Measurements from ENCODE around the gene TMC7.

TMC7 gene

DNA sequence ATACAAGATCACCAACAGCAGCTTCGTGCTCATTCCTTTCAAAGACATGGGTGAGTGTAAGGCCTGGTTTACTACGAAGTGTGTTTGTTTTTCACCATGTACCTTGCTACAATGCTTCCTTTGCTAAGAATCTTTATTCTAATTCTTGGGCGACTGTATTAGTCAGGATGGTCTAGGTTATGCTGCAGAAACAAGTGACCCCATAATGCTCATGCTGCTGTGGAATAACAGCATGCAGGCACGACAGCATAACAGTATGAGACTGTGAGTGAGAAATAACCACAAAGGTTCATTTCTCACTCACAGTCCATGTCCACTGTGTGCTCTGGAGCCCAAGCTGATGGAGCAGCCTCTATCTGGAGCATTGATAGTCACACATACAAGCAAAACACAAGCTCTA, 38.0 kb downstream of the TMC7 start:
- peaks cover 17% of the 10 kb centered on the region for H3K36me3 Mint-ChIP-seq (ENCODE audit: low read depth)
- H3K27ac Mint-ChIP-seq = no peak overlapping the region
- H3K4me1 Mint-ChIP-seq = no peaks in the 10 kb centered on the region
- no peak for DNase-seq
- TF ChIP-seq, protein P1, sequence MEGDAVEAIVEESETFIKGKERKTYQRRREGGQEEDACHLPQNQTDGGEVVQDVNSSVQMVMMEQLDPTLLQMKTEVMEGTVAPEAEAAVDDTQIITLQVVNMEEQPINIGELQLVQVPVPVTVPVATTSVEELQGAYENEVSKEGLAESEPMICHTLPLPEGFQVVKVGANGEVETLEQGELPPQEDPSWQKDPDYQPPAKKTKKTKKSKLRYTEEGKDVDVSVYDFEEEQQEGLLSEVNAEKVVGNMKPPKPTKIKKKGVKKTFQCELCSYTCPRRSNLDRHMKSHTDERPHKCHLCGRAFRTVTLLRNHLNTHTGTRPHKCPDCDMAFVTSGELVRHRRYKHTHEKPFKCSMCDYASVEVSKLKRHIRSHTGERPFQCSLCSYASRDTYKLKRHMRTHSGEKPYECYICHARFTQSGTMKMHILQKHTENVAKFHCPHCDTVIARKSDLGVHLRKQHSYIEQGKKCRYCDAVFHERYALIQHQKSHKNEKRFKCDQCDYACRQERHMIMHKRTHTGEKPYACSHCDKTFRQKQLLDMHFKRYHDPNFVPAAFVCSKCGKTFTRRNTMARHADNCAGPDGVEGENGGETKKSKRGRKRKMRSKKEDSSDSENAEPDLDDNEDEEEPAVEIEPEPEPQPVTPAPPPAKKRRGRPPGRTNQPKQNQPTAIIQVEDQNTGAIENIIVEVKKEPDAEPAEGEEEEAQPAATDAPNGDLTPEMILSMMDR (IDR thresholded peaks at IDR 0.05) = no peak
- H3K9me3 Mint-ChIP-seq = no peaks in the 10 kb centered on the region
- no peak overlapping the region for H3K4me3 Mint-ChIP-seq
- no peaks in the 10 kb centered on the region for H3K27me3 Mint-ChIP-seq (ENCODE audit: low read depth, poor library complexity)

DNA sequence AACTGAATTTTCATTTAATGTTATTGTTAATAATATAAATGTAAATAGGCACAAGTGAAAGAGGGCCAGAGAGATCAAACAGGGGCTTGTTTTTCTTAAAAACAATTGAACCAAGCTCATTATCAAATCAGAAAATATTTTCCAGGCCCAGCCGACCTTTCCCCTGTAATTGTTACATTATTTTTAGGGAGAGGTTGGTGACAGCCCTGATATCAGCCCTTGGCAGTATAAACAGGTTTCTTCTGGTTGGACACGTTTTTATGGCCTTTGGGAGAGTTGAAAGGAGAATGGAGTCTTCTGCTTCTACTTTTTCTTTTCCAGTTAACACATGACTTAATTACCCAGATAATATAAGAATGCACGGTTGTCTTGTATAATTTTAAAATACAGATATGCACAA, 43.7 kb downstream of the TMC7 start:
- Mint-ChIP-seq H3K4me1 (no peaks in the 10 kb centered on the region), H3K4me3 (no peak overlapping the region), H3K27me3 (ENCODE audit: low read depth, poor library complexity) (peaks cover 3% of the 10 kb centered on the region), H3K36me3 (ENCODE audit: low read depth) (peaks cover 8% of the 10 kb centered on the region), H3K27ac (no peak overlapping the region), H3K9me3 (no peaks in the 10 kb centered on the region)
- no peak for DNase-seq
- TF ChIP-seq, protein P1 (IDR thresholded peaks at IDR 0.05) = no peak

DNA sequence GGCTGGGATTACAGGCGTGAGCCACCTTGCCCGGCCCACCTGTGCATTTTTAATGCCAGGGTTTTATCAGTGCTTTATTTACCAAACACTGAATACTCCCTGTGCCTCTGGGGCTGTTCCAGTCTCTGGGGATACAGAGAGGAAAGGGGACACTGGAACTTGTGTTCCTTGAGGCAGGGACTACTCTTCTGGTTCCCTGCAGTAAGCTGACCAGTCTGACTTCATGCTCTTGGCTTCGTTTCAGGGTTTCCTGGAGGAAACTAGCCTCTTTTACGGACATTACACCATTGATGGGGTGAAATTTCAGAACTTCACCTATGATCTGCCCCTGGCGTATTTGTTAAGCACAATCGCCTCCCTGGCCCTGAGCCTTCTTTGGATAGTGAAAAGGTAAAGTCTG, 46.2 kb downstream of the TMC7 start:
- H3K27me3 Mint-ChIP-seq (ENCODE audit: low read depth, poor library complexity) = peaks cover 8% of the 10 kb centered on the region
- TF ChIP-seq, protein P1 (IDR thresholded peaks at IDR 0.05) = no peak
- DNase-seq = no peak
- H3K4me1 Mint-ChIP-seq = no peaks in the 10 kb centered on the region
- H3K4me3 Mint-ChIP-seq = no peak overlapping the region
- H3K36me3 Mint-ChIP-seq (ENCODE audit: low read depth) = peaks cover 4% of the 10 kb centered on the region
- H3K9me3 Mint-ChIP-seq = no peaks in the 10 kb centered on the region
- H3K27ac Mint-ChIP-seq = peak overlapping the region; percentile 42

DNA sequence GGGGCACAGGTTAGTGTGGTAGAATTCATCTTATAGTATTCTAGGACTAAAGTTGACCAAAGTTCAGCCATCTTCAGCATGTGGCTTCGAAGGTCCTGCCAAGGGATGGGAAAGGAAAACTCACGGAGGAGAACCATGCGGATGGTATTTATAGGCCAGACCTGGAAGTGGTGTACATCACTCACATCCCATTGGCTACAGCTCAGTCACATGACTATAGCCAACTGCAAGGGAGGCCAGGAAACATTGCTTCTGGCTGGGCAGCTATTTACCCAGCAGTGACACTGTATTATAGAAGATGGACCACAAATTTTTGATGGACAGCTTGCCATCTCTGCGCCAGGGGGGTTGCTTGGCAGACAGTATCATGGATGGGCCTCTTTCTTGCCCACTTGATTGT, 48.0 kb downstream of the TMC7 start:
- H3K36me3 Mint-ChIP-seq (ENCODE audit: low read depth) = peaks cover 7% of the 10 kb centered on the region
- no peak overlapping the region for H3K27ac Mint-ChIP-seq
- peaks cover 8% of the 10 kb centered on the region for H3K27me3 Mint-ChIP-seq (ENCODE audit: low read depth, poor library complexity)
- H3K4me1 Mint-ChIP-seq = no peaks in the 10 kb centered on the region
- H3K9me3 Mint-ChIP-seq = peaks cover 3% of the 10 kb centered on the region
- TF ChIP-seq, protein P1 (IDR thresholded peaks at IDR 0.05) = no peak
- H3K4me3 Mint-ChIP-seq = no peak overlapping the region
- DNase-seq = no peak

DNA sequence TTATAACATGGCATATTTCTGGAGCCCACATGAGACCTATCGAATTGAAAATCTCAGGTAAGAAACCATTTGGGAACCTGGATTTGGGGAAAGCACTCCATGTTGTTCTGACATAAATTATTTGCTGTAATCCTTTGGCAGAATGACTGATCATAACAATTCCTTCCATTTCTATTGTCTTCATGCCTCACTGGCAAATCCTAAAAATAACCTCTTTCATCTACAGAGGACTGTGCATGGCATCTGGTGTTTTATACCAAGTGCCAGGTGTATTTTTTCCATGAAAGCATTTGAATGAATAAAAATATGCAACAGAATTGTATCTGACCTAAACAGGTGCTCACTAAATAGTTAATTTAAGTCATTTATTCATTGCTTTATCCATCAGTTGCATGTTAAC, 50.0 kb downstream of the TMC7 start:
- Mint-ChIP-seq H3K4me1 (no peaks in the 10 kb centered on the region), H3K27ac (no peak overlapping the region), H3K27me3 (ENCODE audit: low read depth, poor library complexity) (peaks cover 10% of the 10 kb centered on the region), H3K36me3 (ENCODE audit: low read depth) (peaks cover 7% of the 10 kb centered on the region), H3K9me3 (peaks cover 3% of the 10 kb centered on the region), H3K4me3 (no peak overlapping the region)
- no peak for DNase-seq
- TF ChIP-seq, protein P1 (IDR thresholded peaks at IDR 0.05) = no peak

DNA sequence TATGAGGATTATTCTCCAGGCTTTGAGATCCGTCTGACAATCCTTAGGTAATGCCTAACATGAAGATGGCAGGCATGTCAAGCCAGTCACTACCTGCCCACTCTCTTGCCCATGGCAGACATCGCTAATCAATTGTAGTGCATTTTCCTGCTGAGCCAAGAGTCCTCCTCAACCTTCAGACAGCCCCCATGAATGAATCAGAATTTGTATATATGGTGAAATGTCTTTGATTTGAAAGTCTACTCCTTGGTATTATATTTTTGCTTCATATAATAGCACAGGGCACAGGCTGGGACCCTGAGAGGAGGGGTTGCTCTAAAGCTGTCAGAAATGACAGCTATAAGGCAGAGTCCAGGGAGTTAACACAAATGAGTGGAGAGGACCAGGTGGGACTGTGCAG, 56.7 kb downstream of the TMC7 start:
- DNase-seq = no peak
- no peaks in the 10 kb centered on the region for H3K4me1 Mint-ChIP-seq
- TF ChIP-seq, protein P1 (IDR thresholded peaks at IDR 0.05) = no peak
- peaks cover 7% of the 10 kb centered on the region for H3K9me3 Mint-ChIP-seq
- H3K27me3 Mint-ChIP-seq (ENCODE audit: low read depth, poor library complexity) = peaks cover 7% of the 10 kb centered on the region
- H3K36me3 Mint-ChIP-seq (ENCODE audit: low read depth) = peaks cover 7% of the 10 kb centered on the region
- no peak overlapping the region for H3K27ac Mint-ChIP-seq
- H3K4me3 Mint-ChIP-seq = no peak overlapping the region

All from nephron progenitor cell (in vitro differentiated cells).